Esophagus (tissue), 2 donors: ENCODE results near the gene SLC22A12. TPM values are rescaled to one million over a fixed set of nuclear protein-coding genes. Genes with fewer than 3 reads are reported as not detected.

Source experiments
- H3K27ac ChIP-seq, 2 donors: one replicate each; pipeline ENCODE4 v1.5.1; 2013; ENCODE audit warnings: low read depth in 2 of 2, mild to moderate bottlenecking in 2 of 2, inconsistent platforms in 1 of 2, low read length in 1 of 2, moderate library complexity in 1 of 2
- H3K27me3 ChIP-seq, 2 donors: one replicate each; pipeline ENCODE4 v1.6.1; 2013; ENCODE audit warnings: low read length in 2 of 2, control low read depth in 1 of 2, mild to moderate bottlenecking in 1 of 2; ENCODE audit not compliant: insufficient read depth in 2 of 2, control insufficient read depth in 1 of 2
- H3K36me3 ChIP-seq, 2 donors: one replicate each; pipeline ENCODE4 v1.6.1; 2013; ENCODE audit warnings: low read length in 1 of 2; ENCODE audit not compliant: control insufficient read depth in 2 of 2, insufficient read depth in 2 of 2
- H3K4me1 ChIP-seq, 2 donors: one replicate each; pipeline ENCODE4 v1.6.1; 2013; ENCODE audit warnings: low read length in 1 of 2; ENCODE audit not compliant: control insufficient read depth in 2 of 2, insufficient read depth in 2 of 2
- H3K4me3 ChIP-seq, 2 donors: one replicate each; pipeline ENCODE4 v1.5.1; 2013; ENCODE audit warnings: low read length in 2 of 2, mild to moderate bottlenecking in 2 of 2, low read depth in 1 of 2, moderate library complexity in 1 of 2
- H3K9me3 ChIP-seq, 2 donors: one replicate each; pipeline ENCODE4 v1.6.1; 2013; ENCODE audit warnings: mild to moderate bottlenecking in 2 of 2, low read depth in 1 of 2, low read length in 1 of 2, moderate library complexity in 1 of 2; ENCODE audit not compliant: control insufficient read depth in 2 of 2, insufficient read depth in 1 of 2
- WGBS, 2 donors: extraction: QIAGEN DNeasy Blood & Tissue Kit; methylation state at CpG; one replicate each; pipeline ENCODE4 v1.1.7; 2013; 5-methylcytosine and 5-hydroxymethylcytosine counted together
- polyA plus RNA-seq, 2 donors: library from polyadenylated mRNA; stranded (reverse); fragments of 200-250 nt; gene quantifications; one replicate each; pipeline ENCODE4 v1.2.3, GENCODE V29; 2013
- donor health status: healthy with polysubstance abuse.
- donor health status: Bipolar disorder and iron deficiency.

The SLC22A12 gene
- polyA plus RNA-seq, 2 donors: not detected

DNA sequence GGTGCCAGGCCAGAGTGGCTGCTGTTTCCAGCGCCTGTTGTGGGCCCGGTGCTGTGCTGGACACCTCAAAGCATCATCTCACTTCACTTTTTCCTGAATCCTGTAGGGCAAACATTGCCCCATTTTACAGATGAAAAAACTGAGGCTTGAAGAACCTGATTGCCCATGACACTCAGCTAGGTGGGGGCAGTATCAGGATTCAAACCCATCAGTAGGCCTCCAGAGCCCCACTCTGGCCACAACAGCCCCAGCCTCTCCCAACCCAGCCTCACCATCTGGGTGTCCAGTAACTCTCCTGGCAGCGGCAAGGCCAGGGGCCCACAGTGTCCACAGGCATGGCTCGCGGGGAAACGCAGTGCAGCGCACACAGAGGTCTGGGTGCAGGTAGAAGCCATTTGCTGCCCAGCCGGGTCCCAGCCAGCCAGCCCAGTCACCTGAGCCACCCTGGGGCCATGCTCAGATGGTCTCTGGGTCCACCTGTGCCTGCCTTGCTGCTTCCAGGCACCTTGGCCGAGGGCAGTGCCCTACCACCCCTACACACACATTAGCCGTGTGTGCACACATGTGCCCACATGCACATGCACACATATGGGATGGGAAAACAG is 11.5 kb downstream of the SLC22A12 start:
- peaks cover 0 to 1% of the 10 kb centered on the region in 2 donors for H3K4me1 ChIP-seq
- 89 to 96% methylated on average over 10 of the region's 10 CpGs for WGBS, 2 donors

DNA sequence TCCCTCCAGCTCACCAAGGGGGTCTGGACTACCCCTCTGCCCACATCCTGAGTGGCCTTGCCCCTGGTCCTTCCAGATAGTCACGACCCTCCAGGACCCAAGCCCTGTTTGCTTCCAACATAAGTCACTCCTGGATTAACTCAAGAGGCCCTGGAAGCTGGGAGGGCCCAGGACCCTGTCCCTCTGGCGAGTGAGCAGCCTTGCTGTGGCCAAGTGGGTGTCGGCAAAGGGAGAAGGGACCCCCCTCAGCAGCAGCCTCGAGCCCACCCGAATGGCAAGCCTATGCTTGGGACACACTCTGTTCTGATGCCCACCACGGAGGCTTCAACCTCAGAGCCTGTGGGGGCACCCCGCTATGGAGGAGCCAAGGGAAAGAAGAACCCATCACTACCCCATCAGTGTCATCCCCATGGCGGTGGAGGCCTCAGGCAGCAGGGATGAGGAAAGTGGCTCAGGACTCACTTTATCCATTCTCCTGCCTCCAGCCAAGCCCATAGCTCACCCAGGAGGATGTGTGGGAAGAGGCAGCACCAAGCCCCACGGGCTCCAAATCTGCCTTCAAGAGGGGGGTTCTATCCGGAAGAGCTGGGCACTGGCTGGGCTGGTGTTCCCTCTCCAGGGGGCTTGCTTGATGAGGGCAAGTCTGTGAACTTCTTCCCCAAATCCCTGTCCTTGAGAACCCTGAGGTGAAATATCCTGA is 12.5 kb downstream of the SLC22A12 start:
- H3K27me3 ChIP-seq: no peaks in the 10 kb centered on the region
- no peaks in the 10 kb centered on the region for H3K9me3 ChIP-seq
- no peak overlapping the region for H3K4me3 ChIP-seq
- H3K36me3 ChIP-seq: no peaks in the 10 kb centered on the region
- H3K4me1 ChIP-seq: peaks cover 3% of the 10 kb centered on the region in 2 donors
- no peak overlapping the region for H3K27ac ChIP-seq
- WGBS, 2 donors: 78 to 86% methylated on average over 10 of the region's 10 CpGs

More for the DNA sequence above, 11.5 kb downstream of the SLC22A12 start:
- Histone ChIP-seq H3K27ac (no peak overlapping the region), H3K4me3 (no peak overlapping the region), H3K9me3 (no peaks in the 10 kb centered on the region), H3K36me3 (no peaks in the 10 kb centered on the region), H3K27me3 (no peaks in the 10 kb centered on the region)

DNA sequence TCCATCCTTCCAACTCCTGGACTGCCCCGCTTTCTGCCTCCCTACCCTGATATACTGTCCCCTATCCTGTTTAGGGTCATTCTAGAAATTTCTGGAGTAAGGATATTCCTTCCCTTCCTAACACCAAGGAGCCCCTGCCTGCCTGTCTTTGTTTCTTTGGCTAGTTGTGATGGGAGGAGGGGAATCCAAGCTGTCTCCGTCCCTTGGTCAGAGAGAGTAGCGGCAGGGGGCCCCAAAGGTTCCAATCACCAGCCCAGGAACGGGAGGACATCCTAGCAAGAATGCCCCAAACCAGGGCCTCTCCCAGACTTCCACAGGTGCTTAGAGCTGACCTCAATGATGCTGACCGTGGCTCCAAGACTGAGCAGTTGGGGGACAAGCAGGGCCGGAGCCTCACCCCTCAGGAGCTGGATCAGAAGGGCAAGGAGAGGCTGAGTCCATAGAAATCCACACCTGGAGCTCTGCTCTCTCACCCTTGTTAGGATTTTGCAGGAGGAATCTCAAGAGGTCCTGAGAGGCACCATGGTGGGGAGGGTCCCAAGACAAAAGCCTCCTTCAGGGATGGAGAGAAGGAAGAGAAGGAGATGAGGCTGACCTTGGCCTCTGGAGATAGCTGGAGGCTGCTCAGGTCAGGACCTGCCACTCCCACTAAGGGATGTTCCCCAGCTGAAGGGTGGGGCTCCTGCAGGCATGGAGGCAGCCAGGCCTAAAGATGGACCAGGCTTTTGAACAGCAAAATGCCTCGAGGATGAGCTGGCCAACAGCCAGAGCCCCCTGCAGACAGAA is 13.6 kb downstream of the SLC22A12 start:
- WGBS, 2 donors: 75 to 77% methylated on average over 7 of the region's 7 CpGs
- H3K36me3 ChIP-seq: no peaks in the 10 kb centered on the region
- no peak overlapping the region for H3K4me3 ChIP-seq
- H3K9me3 ChIP-seq: no peaks in the 10 kb centered on the region
- H3K4me1 ChIP-seq: peaks cover 3% of the 10 kb centered on the region in 2 donors
- no peaks in the 10 kb centered on the region for H3K27me3 ChIP-seq
- no peak overlapping the region for H3K27ac ChIP-seq

DNA sequence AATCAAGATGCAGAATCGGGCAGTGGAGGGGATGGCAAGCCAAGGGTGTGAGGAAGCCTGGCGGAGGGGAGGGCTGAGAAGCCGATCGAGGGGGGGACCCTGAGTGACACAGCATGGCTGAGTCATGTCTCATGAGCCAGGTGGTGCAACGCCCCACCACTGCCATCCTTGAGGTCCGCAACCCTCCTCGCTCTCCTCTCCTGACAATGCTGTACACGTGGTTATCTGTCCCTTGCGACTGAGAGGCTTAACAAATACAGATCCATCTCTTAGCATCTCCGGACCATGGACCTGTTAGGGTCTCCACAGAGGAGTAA is 14.2 kb downstream of the SLC22A12 start:
- Histone ChIP-seq H3K27me3 (no peaks in the 10 kb centered on the region), H3K27ac (no peak overlapping the region), H3K4me1 (peaks cover 3% of the 10 kb centered on the region in 2 donors), H3K36me3 (no peaks in the 10 kb centered on the region), H3K4me3 (no peak overlapping the region), H3K9me3 (no peaks in the 10 kb centered on the region)
- 54 to 63% methylated on average over 10 of the region's 10 CpGs for WGBS, 2 donors

DNA sequence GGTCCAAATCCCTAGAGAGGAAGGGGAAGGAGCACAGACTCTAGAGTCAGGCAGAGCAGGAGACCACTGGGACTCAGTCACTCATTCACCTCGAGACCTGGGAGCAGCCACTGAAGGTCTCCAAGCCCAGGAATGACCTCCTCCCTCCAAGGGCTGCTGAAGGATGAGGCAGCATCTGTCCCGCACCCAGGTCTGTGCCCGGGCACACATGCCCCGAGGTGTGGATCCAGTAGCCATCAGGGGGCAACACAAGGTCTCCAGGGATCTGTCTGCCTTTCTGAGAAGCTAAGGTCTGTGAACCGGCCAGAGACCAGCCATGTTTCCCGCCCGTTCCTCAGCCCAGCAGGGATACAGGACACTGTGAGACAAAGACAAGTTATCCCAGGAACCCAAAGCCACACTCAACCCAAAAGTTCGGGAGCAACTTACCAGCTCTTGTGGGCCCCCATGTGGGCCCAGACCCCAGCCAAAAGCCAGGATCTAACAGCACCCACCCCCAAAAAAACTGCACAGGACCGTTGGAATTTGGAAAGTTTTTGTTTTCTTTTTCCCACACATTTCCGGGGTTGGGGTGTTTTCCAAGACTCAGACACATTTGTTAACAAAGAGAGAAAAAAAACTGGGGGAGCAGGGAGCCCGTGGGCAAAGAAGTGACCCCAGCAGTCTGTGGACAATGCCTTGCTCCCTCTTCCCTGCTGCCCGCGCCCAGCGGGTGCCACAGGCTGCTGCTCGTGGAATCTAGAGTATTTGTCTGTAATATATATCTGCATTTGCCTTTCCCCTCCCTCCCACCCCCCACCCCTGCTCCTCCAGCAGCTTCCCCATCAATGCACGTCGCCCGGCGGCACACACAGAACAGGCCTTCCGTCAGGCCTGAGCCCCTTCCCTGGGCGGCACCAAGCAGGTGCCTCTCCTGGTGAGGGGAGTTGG is 14.9 kb downstream of the SLC22A12 start:
- 71 to 72% methylated on average over 21 of the region's 21 CpGs for WGBS, 2 donors

DNA sequence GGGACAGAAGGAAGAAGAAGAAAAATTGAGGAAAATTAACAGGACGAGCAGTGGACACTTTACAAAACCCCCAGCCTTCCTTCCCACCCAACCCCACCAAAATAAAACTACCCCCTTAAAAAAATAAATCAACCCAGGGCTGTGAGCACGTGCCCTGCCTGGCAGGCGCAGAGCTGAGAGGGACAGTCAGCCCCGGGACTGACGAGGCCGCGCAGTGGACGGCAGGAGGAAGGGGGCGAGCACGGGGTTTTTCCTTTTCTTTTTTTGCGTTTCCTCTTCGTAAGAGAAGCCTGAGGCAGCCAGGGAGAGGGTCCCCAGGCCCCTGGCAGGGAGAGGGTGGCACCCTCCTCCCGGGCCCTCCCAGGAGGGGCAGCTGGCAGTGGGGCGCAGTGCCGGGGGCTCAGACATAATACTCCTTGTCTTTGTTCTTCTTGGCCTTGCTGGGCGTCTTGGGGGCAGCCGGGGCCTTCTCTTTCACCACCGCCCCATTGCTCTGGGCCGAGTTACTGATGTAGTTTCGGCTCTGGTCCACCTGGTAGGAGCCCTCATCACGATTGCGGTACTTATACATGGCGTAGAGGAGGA is 15.9 kb downstream of the SLC22A12 start:
- Histone ChIP-seq H3K27ac (no peak overlapping the region), H3K36me3 (no peaks in the 10 kb centered on the region), H3K4me1 (peaks cover 3% of the 10 kb centered on the region in 2 donors), H3K4me3 (no peak overlapping the region), H3K27me3 (no peaks in the 10 kb centered on the region), H3K9me3 (no peaks in the 10 kb centered on the region)
- 77 to 80% methylated on average over 23 of the region's 23 CpGs for WGBS, 2 donors

More for the DNA sequence above, 14.9 kb downstream of the SLC22A12 start:
- no peak overlapping the region for H3K4me3 ChIP-seq
- H3K36me3 ChIP-seq: no peaks in the 10 kb centered on the region
- H3K27ac ChIP-seq: no peak overlapping the region
- peaks cover 3% of the 10 kb centered on the region in 2 donors for H3K4me1 ChIP-seq
- no peaks in the 10 kb centered on the region for H3K9me3 ChIP-seq
- H3K27me3 ChIP-seq: no peaks in the 10 kb centered on the region

DNA sequence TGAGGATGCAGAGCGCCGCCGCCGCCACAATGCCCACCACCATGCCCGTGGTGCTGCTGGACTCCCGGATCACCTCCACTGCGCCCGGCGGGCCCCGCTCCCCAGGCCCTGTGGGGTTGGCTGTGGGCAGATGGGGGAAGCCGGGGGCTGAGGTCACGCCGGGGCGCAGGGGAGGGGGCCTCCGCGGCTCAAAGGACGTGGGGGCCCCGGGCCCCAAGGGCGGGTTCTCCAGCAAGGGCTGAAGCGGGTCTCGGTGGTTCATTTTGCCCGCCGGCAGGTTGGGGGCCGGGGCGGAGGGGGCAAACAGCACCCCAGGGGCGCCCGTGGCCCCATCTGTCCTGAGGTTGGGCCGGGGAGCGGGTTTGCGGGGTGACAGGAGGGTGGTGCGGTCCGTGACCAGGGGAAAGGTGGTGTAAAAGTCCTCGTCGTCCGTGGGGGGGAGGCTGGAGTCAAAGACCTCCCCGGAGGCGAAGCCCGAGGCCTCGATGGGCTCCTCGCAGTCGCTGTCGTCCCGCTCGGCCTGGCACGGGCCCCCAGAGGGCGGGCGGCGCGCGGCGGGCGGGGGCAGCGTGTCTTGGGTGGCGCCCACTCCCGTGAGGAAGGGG is 16.5 kb downstream of the SLC22A12 start:
- H3K4me1 ChIP-seq: peaks cover 3% of the 10 kb centered on the region in 2 donors
- 64 to 67% methylated on average over 41 to 55 of the region's 55 CpGs for WGBS, 2 donors
- H3K4me3 ChIP-seq: no peak overlapping the region
- H3K27me3 ChIP-seq: no peaks in the 10 kb centered on the region
- H3K36me3 ChIP-seq: no peaks in the 10 kb centered on the region
- no peaks in the 10 kb centered on the region for H3K9me3 ChIP-seq
- H3K27ac ChIP-seq: no peak overlapping the region

DNA sequence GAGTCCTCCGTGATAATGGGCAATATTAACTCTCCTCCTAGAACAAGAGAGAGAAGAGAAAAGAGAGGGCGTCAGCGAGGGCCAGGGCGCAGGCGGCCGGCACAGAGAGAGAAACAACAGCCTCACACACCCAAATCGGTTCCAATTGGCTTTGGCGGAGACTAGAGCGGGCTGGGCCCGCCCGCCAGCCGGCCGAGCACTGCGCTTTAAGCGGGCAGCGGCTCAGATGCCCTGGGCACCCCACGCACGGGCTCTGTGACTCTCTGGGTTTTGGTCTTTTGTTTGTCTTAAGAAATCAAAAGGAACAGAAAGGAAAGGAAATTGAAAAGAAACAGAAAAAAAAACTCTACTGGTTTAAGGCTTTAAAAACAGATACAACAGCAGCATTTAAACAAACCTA is 17.0 kb downstream of the SLC22A12 start:
- H3K27ac ChIP-seq: no peak overlapping the region
- H3K36me3 ChIP-seq: no peaks in the 10 kb centered on the region
- no peak overlapping the region for H3K4me3 ChIP-seq
- no peaks in the 10 kb centered on the region for H3K27me3 ChIP-seq
- no peaks in the 10 kb centered on the region for H3K9me3 ChIP-seq
- WGBS, 2 donors: 29 to 33% methylated on average over 18 of the region's 18 CpGs
- H3K4me1 ChIP-seq: peaks cover 3% of the 10 kb centered on the region in 2 donors
